ENCODE results near the gene INTS11. TPM values are rescaled to one million over a fixed set of nuclear protein-coding genes. Genes with fewer than 3 reads are reported as not detected.

Gene INTS11
- total and polyA plus RNA-seq, 2 of the 13 experiments (the other 11 are each of a cell fraction or from before 2014, with no cell fraction given): 52.8 to 94.8 TPM

GRCh38 chr1:1273512-1274298 lies 50.8 kb downstream of the INTS11 start, which contains the start of gene UBE2J2 (continued):
- peak; percentile 85 for TF ChIP-seq RBFOX2 (IDR thresholded peaks at IDR 0.05; ENCODE audit: low read depth, low read length)
- 0 out of 2 replicates have a peak, but pooled peaks have one; percentile 15 for TF ChIP-seq ZNF30 (CRISPR knock-in tag; IDR thresholded peaks at IDR 0.05)
- TF ChIP-seq ETV6 (CRISPR knock-in tag; conservative IDR thresholded peaks at IDR 0.05): peak; percentile 24; the same call in 1 of the 2 replicates
- TF ChIP-seq KLF16 (CRISPR knock-in tag; IDR thresholded peaks at IDR 0.05): peak in 1 of 2 experiments; percentile 56; a peak in 2 of 4 replicates
- peak; percentile 80; the same call in 1 of the 2 replicates for TF ChIP-seq ZNF446 (CRISPR knock-in tag; IDR thresholded peaks at IDR 0.05)
- TF ChIP-seq HNRNPK (IDR thresholded peaks at IDR 0.05; ENCODE audit: low read depth, low read length, poor library complexity, severe bottlenecking): peak; percentile 42
- TF ChIP-seq ZNF776 (CRISPR knock-in tag; IDR thresholded peaks at IDR 0.05): 0 out of 2 replicates have a peak, but pooled peaks have one; percentile 30
- TF ChIP-seq ZNF441 (CRISPR knock-in tag; IDR thresholded peaks at IDR 0.05; ENCODE audit: borderline replicate concordance): 0 out of 2 replicates have a peak, but pooled peaks have one; percentile 31
- no peak for TF ChIP-seq ZC3H4 (CRISPR knock-in tag; IDR thresholded peaks at IDR 0.05; ENCODE audit: borderline replicate concordance)
- TF ChIP-seq PHB2 (IDR thresholded peaks at IDR 0.05; ENCODE audit: partially characterized antibody): no peak
- TF ChIP-seq, protein P1, sequence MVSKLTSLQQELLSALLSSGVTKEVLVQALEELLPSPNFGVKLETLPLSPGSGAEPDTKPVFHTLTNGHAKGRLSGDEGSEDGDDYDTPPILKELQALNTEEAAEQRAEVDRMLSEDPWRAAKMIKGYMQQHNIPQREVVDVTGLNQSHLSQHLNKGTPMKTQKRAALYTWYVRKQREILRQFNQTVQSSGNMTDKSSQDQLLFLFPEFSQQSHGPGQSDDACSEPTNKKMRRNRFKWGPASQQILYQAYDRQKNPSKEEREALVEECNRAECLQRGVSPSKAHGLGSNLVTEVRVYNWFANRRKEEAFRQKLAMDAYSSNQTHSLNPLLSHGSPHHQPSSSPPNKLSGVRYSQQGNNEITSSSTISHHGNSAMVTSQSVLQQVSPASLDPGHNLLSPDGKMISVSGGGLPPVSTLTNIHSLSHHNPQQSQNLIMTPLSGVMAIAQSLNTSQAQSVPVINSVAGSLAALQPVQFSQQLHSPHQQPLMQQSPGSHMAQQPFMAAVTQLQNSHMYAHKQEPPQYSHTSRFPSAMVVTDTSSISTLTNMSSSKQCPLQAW (CRISPR knock-in tag; IDR thresholded peaks at IDR 0.05): peak; percentile 75; the same call in 1 of the 2 replicates
- TF ChIP-seq RAD21 (CRISPR knock-in tag; IDR thresholded peaks at IDR 0.05): peak; percentile 39; the same call in 1 of the 2 replicates
- peak; percentile 54; the same call in 1 of the 2 replicates for TF ChIP-seq KDM5B (CRISPR knock-in tag; IDR thresholded peaks at IDR 0.05; ENCODE audit: borderline replicate concordance)
- peak; percentile 75 for TF ChIP-seq ELF1 (CRISPR knock-in tag; IDR thresholded peaks at IDR 0.05)
- TF ChIP-seq ZIK1 (CRISPR knock-in tag; IDR thresholded peaks at IDR 0.05; ENCODE audit: borderline replicate concordance, low read depth): peak; percentile 75; the same call in 1 of the 2 replicates
- TF ChIP-seq CHCHD3 (CRISPR knock-in tag; IDR thresholded peaks at IDR 0.05): peak; percentile 31; the same call in 1 of the 2 replicates
- TF ChIP-seq, protein P2, sequence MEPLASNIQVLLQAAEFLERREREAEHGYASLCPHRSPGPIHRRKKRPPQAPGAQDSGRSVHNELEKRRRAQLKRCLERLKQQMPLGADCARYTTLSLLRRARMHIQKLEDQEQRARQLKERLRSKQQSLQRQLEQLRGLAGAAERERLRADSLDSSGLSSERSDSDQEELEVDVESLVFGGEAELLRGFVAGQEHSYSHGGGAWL (CRISPR knock-in tag; IDR thresholded peaks at IDR 0.05): peak; percentile 27; the same call in 1 of the 2 replicates
- no peak for TF ChIP-seq GRHL1 (CRISPR knock-in tag; conservative IDR thresholded peaks at IDR 0.05)
- TF ChIP-seq E2F1 (CRISPR knock-in tag; IDR thresholded peaks at IDR 0.05): peak; percentile 33; the same call in 1 of the 2 replicates
- peak; percentile 71; the same call in 1 of the 2 replicates for TF ChIP-seq SAP130 (CRISPR knock-in tag; IDR thresholded peaks at IDR 0.05; ENCODE audit: low read depth)
- TF ChIP-seq NFYB (CRISPR knock-in tag; IDR thresholded peaks at IDR 0.05): 0 out of 2 replicates have a peak, but pooled peaks have one; percentile 15
- peak; percentile 93 for TF ChIP-seq ZNF234 (CRISPR knock-in tag; conservative IDR thresholded peaks at IDR 0.05)
- TF ChIP-seq ZNF235 (CRISPR knock-in tag; IDR thresholded peaks at IDR 0.05; ENCODE audit: borderline replicate concordance): 0 out of 2 replicates have a peak, but pooled peaks have one; percentile 20
- TF ChIP-seq ZNF589 (CRISPR knock-in tag; conservative IDR thresholded peaks at IDR 0.05): peak; percentile 59; the same call in 1 of the 2 replicates
